Keratinocyte (primary cell): Measurements from ENCODE around the gene LYL1. TPM values are rescaled to one million over a fixed set of nuclear protein-coding genes. Genes with fewer than 3 reads are reported as not detected.

Source experiments
- DNase-seq: peaks from one replicate; pipeline ENCODE4 v3.0.0-alpha.2; 2011; ENCODE audit warnings: low read depth, missing footprints, low spot score
- FAIRE-seq: peaks from 2 replicates; lab custom pipeline; 2011; peaks lifted over from hg19 to GRCh38; lab: Jason Lieb, UNC
- H2AFZ ChIP-seq: 2 replicates; pipeline ENCODE4 v1.6.0; 2012; ENCODE audit warnings: low read length, control low read depth, inconsistent platforms; ENCODE audit not compliant: control insufficient read depth
- H3K27ac ChIP-seq: 2 replicates; pipeline ENCODE4 v1.5.1; 2011; ENCODE audit warnings: low read length; ENCODE audit not compliant: control insufficient read depth, insufficient read depth
- H3K27me3 ChIP-seq: 3 replicates; pipeline ENCODE4 v1.6.0; 2011; ENCODE audit warnings: low read length; ENCODE audit not compliant: control insufficient read depth, insufficient read depth; ENCODE audit errors: extremely low read depth
- H3K36me3 ChIP-seq, 2 experiments: 2 replicates in 1 of 2; 3 replicates in 1 of 2; pipeline ENCODE4 v1.5.1; 2011; ENCODE audit warnings: low read length in 2 of 2, mild to moderate bottlenecking in 1 of 2; ENCODE audit not compliant: control insufficient read depth in 2 of 2, insufficient read depth in 2 of 2; ENCODE audit errors: extremely low read depth in 1 of 2
- H3K4me1 ChIP-seq: 3 replicates; pipeline ENCODE4 v1.5.1; 2011; ENCODE audit warnings: low read length; ENCODE audit not compliant: control insufficient read depth, insufficient read depth; ENCODE audit errors: extremely low read depth
- H3K4me2 ChIP-seq: 3 replicates; pipeline ENCODE4 v1.6.0; 2011; ENCODE audit warnings: low read depth, low read length; ENCODE audit not compliant: control insufficient read depth, insufficient read depth; ENCODE audit errors: extremely low read depth
- H3K4me3 ChIP-seq, 3 experiments: fragments of 200-600 bp in 1 of 3; sonication (generic) in 1 of 3; 2 replicates in 2 of 3; 3 replicates in 1 of 3; pipeline ENCODE4 v1.5.1; 2011 to 2016; ENCODE audit warnings: low read length in 3 of 3, mild to moderate bottlenecking in 3 of 3, control low read depth in 2 of 3, inconsistent platforms in 1 of 3, low read depth in 1 of 3, mixed read lengths in 1 of 3, mixed run types in 1 of 3, moderate library complexity in 1 of 3; ENCODE audit not compliant: control insufficient read depth in 2 of 3, insufficient read depth in 2 of 3; ENCODE audit errors: extremely low read depth in 1 of 3
- H3K79me2 ChIP-seq: 2 replicates; pipeline ENCODE4 v1.6.0; 2012; ENCODE audit warnings: low read length; ENCODE audit not compliant: control insufficient read depth, insufficient read depth
- H3K9ac ChIP-seq: 3 replicates; pipeline ENCODE4 v1.6.0; 2011; ENCODE audit warnings: low read length; ENCODE audit not compliant: control insufficient read depth, insufficient read depth; ENCODE audit errors: extremely low read depth
- H3K9me1 ChIP-seq: 3 replicates; pipeline ENCODE4 v1.6.0; 2011; ENCODE audit warnings: low read length; ENCODE audit not compliant: control insufficient read depth, insufficient read depth; ENCODE audit errors: extremely low read depth
- H3K9me3 ChIP-seq: 2 replicates; pipeline ENCODE4 v1.5.1; 2012; ENCODE audit warnings: low read depth, low read length; ENCODE audit not compliant: control insufficient read depth
- H4K20me1 ChIP-seq: 3 replicates; pipeline ENCODE4 v1.6.0; 2011; ENCODE audit warnings: low read length; ENCODE audit not compliant: control insufficient read depth, insufficient read depth; ENCODE audit errors: extremely low read depth
- EZH2 ChIP-seq: IDR thresholded peaks from one replicate; pipeline ENCODE4 v1.6.1; 2012; ENCODE audit warnings: inconsistent platforms, mild to moderate bottlenecking, low read length, moderate library complexity
- dilution Hi-C: fragments of 300-500 bp; cut with MboI; formaldehyde crosslinking; loops from one replicate; pipeline ENCODE4 v1.7.0; 2020; ENCODE audit warnings: low sequenced_read_pairs; ENCODE audit not compliant: extremely low pct_ligation_motif_present
- polyA plus RNA-seq, 5 experiments: library from polyadenylated mRNA; depleted of rRNA in 3 of 5; stranded (reverse) in 3 of 5; stranded (forward) in 1 of 5; unstranded in 1 of 5; fragments of >200 nt; gene quantifications; 1 replicate in 1 of 5; 2 replicates in 3 of 5; 3 replicates in 1 of 5; pipeline versions ENCODE4 v1.2.1 to v1.2.3, GENCODE V29; 2011 to 2012; ENCODE audit warnings: missing spikeins in 2 of 5, low read depth in 1 of 5, low replicate concordance in 1 of 5
- TF ChIP-seq, protein P1 (sequence below), 3 experiments: IDR thresholded peaks in 1 of 3; conservative IDR thresholded peaks in 1 of 3; optimal IDR thresholded peaks in 1 of 3; 2 replicates in 2 of 3; 3 replicates in 1 of 3; pipeline versions ENCODE3 to v1.5.1; 2011; ENCODE audit warnings: low read length in 3 of 3, mild to moderate bottlenecking in 3 of 3, moderate library complexity in 2 of 3, control low read depth in 1 of 3, inconsistent platforms in 1 of 3; ENCODE audit not compliant: insufficient read depth in 2 of 3; ENCODE audit errors: extremely low read depth in 1 of 3

LYL1 gene
- polyA plus RNA-seq, 1 donor (not counting 4 experiments of a cell fraction or from before 2014, with no cell fraction given) = 0.07 TPM

DNA sequence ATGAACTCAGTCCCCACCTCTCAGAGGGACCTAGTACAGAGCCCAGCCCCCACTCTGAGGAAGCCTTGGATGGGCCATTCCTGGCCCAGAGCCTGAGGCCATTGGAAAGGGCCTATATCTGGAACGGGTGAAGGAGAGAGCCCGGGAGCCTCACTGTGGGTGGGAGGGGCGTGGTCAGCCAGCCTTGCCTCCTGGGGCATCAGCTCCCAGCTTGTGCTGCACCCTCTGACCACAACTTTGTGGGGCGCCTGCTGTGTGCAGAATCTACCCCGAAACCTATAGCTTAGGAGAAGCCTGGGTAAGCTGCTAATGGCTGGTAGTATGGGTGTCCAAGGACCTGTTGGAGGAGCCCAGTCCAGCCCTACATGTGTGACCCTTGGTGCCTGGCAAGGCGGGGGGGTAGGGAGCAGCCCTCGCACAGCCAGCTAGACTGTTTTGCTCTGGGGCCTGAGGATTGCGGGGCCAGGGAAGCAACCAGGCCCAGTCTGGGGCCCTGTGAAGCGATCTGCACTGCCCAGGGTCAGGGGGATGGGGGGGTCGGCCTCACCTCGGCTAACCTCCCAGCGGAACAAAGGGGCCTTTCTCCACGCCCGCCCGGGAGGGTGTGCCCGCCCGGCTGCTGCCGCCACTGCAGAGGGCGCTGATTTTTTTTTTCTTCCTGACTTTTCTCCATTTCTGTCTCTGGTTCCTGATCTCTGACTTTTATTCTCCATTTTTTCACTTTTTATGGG lies 42.3 kb downstream of the LYL1 start:
- H4K20me1 ChIP-seq = no peaks in the 10 kb centered on the region
- H3K4me1 ChIP-seq = peaks cover 40% of the 10 kb centered on the region
- H3K4me2 ChIP-seq = peak overlapping the region; percentile 95
- H3K9me3 ChIP-seq = no peaks in the 10 kb centered on the region
- FAIRE-seq (peak; percentile 59), DNase-seq (no peak)
- peak overlapping the region; percentile 34 for H3K27ac ChIP-seq
- TF ChIP-seq EZH2 = no peak
- TF ChIP-seq, protein P1, sequence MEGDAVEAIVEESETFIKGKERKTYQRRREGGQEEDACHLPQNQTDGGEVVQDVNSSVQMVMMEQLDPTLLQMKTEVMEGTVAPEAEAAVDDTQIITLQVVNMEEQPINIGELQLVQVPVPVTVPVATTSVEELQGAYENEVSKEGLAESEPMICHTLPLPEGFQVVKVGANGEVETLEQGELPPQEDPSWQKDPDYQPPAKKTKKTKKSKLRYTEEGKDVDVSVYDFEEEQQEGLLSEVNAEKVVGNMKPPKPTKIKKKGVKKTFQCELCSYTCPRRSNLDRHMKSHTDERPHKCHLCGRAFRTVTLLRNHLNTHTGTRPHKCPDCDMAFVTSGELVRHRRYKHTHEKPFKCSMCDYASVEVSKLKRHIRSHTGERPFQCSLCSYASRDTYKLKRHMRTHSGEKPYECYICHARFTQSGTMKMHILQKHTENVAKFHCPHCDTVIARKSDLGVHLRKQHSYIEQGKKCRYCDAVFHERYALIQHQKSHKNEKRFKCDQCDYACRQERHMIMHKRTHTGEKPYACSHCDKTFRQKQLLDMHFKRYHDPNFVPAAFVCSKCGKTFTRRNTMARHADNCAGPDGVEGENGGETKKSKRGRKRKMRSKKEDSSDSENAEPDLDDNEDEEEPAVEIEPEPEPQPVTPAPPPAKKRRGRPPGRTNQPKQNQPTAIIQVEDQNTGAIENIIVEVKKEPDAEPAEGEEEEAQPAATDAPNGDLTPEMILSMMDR (optimal IDR thresholded peaks at IDR 0.05 in 1 of 3, IDR thresholded peaks at IDR 0.05 in 1 of 3, conservative IDR thresholded peaks at IDR 0.05 in 1 of 3; ENCODE audit: extremely low read depth in 1 of 3, insufficient read depth in 2 of 3, low read length in 3 of 3) = no peak
- peak overlapping the region in 1 of 3 experiments; percentile 80 for H3K4me3 ChIP-seq
- H3K9ac ChIP-seq = peak overlapping the region; percentile 31
- peaks cover 3% of the 10 kb centered on the region for H3K9me1 ChIP-seq
- H3K36me3 ChIP-seq = peaks cover 0 to 7% of the 10 kb centered on the region in 2 experiments
- no peaks in the 10 kb centered on the region for H3K27me3 ChIP-seq
- peaks cover 34% of the 10 kb centered on the region for H3K79me2 ChIP-seq
- no peak overlapping the region for H2AFZ ChIP-seq
- dilution Hi-C loops = no loop called here

DNA sequence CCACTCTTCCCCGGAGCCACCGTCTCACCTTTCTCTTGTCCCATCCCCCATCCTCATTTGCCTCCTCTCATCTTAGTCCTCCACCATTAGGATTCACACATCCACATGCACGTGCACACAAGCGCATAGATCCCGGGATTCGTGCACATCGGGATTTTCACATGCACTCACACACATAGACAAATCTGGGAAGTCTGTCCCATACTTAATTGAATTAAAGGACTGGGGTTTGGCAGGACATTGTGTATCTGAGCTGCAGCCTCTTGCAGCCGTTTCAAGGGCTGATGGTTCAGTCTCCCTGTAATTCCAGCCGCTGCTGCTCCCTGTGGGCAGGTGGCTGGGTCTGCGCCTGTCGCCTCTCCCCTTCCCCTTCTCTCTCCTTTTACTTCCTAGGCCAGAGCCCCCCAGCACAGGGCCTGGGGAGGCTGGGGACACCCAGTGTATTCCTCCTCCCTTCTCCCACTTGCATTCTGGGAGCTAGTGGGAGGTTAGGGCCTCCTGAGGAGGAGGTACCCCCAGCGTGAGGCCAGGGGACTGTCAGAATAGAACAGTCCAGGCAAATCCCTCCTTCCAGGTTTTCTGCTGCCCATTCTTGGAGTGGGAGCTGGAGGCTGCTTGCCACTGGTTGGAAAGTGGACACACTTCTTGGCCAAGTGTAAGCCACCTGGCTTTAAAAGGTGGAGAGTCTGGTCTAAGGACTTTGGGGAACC lies 43.6 kb downstream of the LYL1 start:
- peaks cover 0 to 5% of the 10 kb centered on the region in 2 experiments for H3K36me3 ChIP-seq
- FAIRE-seq (no peak), DNase-seq (no peak)
- H3K79me2 ChIP-seq = peaks cover 25% of the 10 kb centered on the region
- H3K4me2 ChIP-seq = no peak overlapping the region
- H4K20me1 ChIP-seq = no peaks in the 10 kb centered on the region
- no peak overlapping the region for H2AFZ ChIP-seq
- H3K27me3 ChIP-seq = no peaks in the 10 kb centered on the region
- no peak overlapping the region for H3K9ac ChIP-seq
- H3K9me3 ChIP-seq = no peaks in the 10 kb centered on the region
- no peak overlapping the region for H3K4me3 ChIP-seq
- H3K4me1 ChIP-seq = peaks cover 52% of the 10 kb centered on the region
- peaks cover 3% of the 10 kb centered on the region for H3K9me1 ChIP-seq
- no peak for TF ChIP-seq EZH2
- TF ChIP-seq, protein P1 (optimal IDR thresholded peaks at IDR 0.05 in 1 of 3, IDR thresholded peaks at IDR 0.05 in 1 of 3, conservative IDR thresholded peaks at IDR 0.05 in 1 of 3; ENCODE audit: extremely low read depth in 1 of 3, insufficient read depth in 2 of 3, low read length in 3 of 3) = no peak
- dilution Hi-C loops = no loop called here
- no peak overlapping the region for H3K27ac ChIP-seq
